Erythroblast (primary cell): ENCODE measurements around the gene ARCN1.

ENCODE experiments used
- GATA1 ChIP-seq: IDR thresholded peaks from 2 replicates; pipeline ENCODE4 v1.6.1; 2011; ENCODE audit warnings: low read depth, mild to moderate bottlenecking, control low read depth, low read length, moderate library complexity
- POLR2A ChIP-seq: IDR thresholded peaks from 2 replicates; pipeline ENCODE4 v1.6.1; 2011; ENCODE audit warnings: mild to moderate bottlenecking, low read length

DNA sequence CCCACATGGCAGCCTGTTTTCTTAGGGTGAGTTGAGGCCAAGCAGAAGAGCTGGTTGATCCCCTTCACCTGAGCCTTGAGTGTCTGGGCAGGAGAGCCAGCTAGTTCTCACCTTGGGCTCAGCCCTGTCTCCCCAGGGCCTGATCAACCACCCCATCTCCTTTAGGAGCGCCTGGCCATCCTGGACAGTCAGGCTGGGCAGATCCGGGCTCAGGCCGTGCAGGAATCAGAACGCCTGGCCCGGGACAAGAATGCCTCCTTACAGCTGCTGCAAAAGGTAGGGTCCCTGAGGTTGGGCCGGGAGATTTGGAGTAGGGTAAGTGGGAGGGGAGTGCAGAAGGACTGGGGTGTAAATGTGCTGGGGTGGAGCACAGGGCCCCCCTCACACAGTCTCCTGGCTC is 66.5 kb downstream of the ARCN1 start:
- TF ChIP-seq POLR2A = no peak
- no peak for TF ChIP-seq GATA1
